ENCODE data around the gene KCNK4. TPM values are rescaled to one million over a fixed set of nuclear protein-coding genes. Genes with fewer than 3 reads are reported as not detected.

Gene KCNK4
- total and polyA plus RNA-seq, 12 donors = not detected

DNA sequence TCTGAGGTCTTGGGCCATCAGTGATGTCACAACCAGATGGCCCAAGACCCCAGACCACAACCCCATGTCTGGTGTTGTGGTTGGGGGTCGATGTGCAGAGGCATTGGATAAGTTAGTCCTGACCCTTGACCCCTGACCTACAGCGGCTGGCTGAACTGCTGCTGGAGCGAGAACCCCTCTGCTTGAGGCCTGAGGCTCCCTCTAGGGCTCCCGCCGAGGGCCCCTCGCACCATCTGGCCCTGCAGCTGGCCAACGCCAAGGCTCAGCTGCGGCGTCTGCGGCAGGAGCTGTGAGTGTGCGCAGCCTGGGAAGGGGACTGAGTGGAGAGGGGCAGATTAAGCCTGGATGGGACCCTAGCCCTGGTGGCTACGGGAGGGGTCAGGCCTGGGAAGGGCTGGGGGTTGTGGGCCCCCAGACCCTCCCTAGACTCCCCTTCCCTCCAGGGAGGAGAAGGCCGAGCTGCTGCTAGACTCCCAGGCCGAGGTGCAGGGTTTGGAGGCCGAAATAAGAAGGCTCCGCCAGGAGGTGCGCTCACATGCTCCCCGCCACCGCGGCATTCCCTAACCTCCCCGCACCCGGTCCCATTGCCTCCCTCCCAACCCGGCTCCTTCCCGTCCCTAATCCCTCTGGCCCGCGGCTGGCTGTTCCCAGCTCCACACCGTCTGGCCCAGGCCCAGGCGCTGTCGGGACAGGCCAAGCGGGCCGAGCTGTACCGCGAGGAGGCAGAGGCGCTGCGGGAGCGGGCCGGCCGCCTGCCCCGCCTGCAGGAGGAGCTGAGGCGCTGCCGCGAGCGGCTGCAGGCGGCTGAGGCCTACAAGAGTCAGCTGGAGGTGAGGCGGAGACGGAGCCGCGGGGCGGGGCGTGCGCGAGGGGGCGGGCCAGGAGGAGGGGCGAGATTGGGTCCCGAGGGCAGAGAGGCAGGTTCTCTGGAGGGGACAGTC lies 51.0 kb downstream of the KCNK4 start:
- peaks cover 0 to 2% (median 0%) of the 10 kb centered on the region in 7 donors for H3K27me3 ChIP-seq
- intact Hi-C loops (cut with DNase I) = no loop called here
- H3K4me3 ChIP-seq = peak overlapping the region in 9 of 10 donors; percentile 19 to 55 (median 47)
- WGBS, 2 donors = 18 to 20% methylated on average over 54 to 55 of the region's 55 CpGs
- H3K36me3 ChIP-seq = peaks cover 0 to 22% (median 0%) of the 10 kb centered on the region in 9 donors
- peaks cover 5 to 31% (median 11%) of the 10 kb centered on the region in 9 donors for H3K4me1 ChIP-seq
- peak overlapping the region in 9 of 10 donors; percentile 23 to 80 (median 74) for H3K27ac ChIP-seq
- no peaks in the 10 kb centered on the region for H3K9me3 ChIP-seq
- ATAC-seq (peak; percentile 86 to 94 (median 90)), DNase-seq (peak; percentile 86 to 93)
- TF ChIP-seq, protein P1, sequence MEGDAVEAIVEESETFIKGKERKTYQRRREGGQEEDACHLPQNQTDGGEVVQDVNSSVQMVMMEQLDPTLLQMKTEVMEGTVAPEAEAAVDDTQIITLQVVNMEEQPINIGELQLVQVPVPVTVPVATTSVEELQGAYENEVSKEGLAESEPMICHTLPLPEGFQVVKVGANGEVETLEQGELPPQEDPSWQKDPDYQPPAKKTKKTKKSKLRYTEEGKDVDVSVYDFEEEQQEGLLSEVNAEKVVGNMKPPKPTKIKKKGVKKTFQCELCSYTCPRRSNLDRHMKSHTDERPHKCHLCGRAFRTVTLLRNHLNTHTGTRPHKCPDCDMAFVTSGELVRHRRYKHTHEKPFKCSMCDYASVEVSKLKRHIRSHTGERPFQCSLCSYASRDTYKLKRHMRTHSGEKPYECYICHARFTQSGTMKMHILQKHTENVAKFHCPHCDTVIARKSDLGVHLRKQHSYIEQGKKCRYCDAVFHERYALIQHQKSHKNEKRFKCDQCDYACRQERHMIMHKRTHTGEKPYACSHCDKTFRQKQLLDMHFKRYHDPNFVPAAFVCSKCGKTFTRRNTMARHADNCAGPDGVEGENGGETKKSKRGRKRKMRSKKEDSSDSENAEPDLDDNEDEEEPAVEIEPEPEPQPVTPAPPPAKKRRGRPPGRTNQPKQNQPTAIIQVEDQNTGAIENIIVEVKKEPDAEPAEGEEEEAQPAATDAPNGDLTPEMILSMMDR (IDR thresholded peaks at IDR 0.05) = peak in 8 of 9 donors; percentile 14 to 72 (median 50)

DNA sequence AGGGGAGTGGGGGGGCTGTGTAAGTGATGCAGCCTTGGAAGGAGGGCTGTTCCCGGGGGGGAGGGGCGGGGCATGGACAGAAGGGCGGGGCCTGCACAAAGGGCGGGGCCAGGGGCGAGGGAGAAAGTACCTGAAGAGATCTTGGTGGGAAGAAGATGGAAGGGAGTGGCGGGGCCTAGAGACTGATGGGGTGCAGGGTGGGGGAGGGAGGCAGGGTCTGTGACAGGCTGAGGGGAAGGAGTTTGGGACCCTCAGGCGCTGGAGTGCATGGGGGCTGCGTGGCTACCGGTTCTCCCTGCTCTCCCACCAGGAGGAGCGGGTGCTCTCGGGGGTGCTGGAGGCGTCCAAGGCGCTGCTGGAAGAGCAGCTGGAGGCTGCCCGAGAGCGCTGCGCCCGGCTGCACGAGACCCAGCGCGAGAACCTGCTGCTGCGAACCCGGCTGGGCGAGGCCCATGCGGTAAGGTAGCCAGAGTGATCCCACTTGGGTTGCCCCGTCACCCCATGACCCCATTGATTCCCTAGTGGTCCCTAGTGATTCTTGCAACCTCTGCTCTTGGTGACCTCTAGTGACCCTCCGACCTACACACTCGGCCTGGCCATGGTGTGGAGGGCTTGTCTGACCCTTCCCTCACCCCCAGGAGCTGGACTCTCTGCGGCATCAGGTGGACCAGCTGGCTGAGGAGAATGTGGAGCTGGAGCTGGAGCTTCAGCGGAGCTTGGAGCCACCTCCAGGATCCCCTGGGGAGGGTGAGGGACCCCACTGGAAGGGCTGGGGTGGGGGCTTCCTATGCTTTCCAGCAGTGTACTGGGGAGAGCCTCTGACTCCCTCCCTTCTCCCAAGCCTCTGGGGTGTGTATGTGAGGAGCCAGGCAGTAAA lies 52.0 kb downstream of the KCNK4 start:
- Histone ChIP-seq H3K4me1 (peaks cover 5 to 31% (median 11%) of the 10 kb centered on the region in 9 donors), H3K4me3 (peak overlapping the region in 8 of 10 donors; percentile 19 to 55 (median 48)), H3K27me3 (peaks cover 0 to 2% (median 0%) of the 10 kb centered on the region in 7 donors), H3K27ac (no peak overlapping the region), H3K9me3 (no peaks in the 10 kb centered on the region), H3K36me3 (peaks cover 0 to 22% (median 0%) of the 10 kb centered on the region in 9 donors)
- 51 to 63% methylated on average over 28 to 29 of the region's 29 CpGs for WGBS, 2 donors
- DNase-seq (no peak), ATAC-seq (peak in 5 of 8 donors; percentile 1 to 10 (median 9))
- intact Hi-C loops (cut with DNase I) = no loop called here
- TF ChIP-seq, protein P1 (IDR thresholded peaks at IDR 0.05) = no peak

DNA sequence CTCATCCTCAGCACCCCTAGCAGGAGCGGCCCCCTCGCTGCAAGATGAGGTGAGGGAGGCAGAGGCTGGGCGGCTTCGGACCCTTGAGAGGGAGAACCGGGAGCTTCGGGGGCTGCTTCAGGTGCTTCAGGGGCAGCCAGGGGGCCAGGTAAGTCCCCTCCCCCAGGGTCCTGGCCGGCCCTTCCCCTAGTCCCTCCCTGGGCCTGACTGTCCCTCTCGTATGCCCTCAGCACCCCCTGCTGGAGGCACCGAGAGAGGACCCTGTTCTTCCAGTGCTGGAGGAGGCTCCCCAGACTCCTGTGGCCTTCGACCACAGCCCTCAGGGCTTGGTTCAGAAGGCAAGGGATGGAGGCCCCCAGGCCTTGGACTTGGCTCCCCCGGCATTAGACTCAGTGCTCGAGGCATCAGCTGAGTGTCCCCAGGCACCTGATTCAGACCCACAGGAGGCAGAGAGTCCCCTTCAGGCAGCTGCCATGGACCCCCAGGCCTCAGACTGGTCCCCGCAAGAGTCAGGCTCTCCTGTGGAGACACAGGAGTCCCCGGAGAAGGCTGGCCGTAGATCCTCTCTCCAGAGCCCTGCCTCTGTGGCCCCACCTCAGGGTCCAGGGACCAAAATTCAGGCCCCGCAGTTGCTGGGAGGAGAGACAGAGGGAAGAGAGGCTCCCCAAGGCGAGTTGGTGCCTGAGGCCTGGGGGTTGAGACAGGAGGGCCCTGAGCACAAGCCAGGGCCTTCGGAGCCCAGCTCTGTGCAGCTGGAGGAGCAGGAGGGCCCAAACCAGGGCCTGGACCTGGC lies 52.9 kb downstream of the KCNK4 start:
- TF ChIP-seq, protein P1 (IDR thresholded peaks at IDR 0.05) = peak in 7 of 9 donors; percentile 29 to 44 (median 34)
- 84% methylated on average over 18 of the region's 18 CpGs for WGBS, 2 donors
- Histone ChIP-seq H3K4me1 (peaks cover 5 to 31% (median 11%) of the 10 kb centered on the region in 9 donors), H3K36me3 (peaks cover 0 to 22% (median 0%) of the 10 kb centered on the region in 9 donors), H3K4me3 (no peak overlapping the region), H3K27me3 (peaks cover 0 to 2% (median 0%) of the 10 kb centered on the region in 7 donors), H3K9me3 (no peaks in the 10 kb centered on the region), H3K27ac (no peak overlapping the region)
- DNase-seq (no peak), ATAC-seq (peak in 4 of 8 donors; percentile 8 to 25 (median 17))
- intact Hi-C loops (cut with DNase I) = no loop called here

Data from heart right ventricle (tissue), 16 donors.